OCI-LY3 (cell line): ENCODE measurements around the gene PLCB4.

Experiments
- EZH2phosphoT487 ChIP-seq: fragments of 200-600 bp; shearing (Covaris generic); IDR thresholded peaks from 2 replicates; pipeline ENCODE4 v1.6.1; 2018; ENCODE audit warnings: antibody characterized with exemption, mixed run types, low read depth
- TF ChIP-seq, protein P1 (sequence below): fragments of 200-600, 300-600 bp; sonication (generic); IDR thresholded peaks from 2 replicates; pipeline ENCODE4 v1.5.1; 2014; ENCODE audit warnings: antibody characterized with exemption, low read length, low read depth

DNA sequence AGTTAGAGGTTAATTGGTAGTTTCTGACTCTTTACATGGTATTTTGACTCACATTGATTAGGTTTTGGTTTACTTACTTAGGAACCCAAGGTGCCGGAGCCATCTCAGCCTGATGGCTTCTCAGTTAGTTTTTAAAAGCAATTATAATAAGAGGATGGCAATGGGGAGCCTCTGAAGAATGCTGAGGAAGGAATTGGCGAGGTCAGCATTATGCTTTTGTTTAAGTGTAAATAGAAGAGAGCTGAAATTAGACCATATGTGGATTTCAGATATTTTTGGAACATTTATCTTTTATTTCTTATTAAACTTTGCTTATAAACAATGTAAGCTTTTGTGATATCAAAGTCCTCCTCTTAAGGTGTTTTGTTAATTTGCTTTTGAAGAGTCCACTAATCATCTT is 77.8 kb downstream of the PLCB4 start:
- TF ChIP-seq, protein P1, sequence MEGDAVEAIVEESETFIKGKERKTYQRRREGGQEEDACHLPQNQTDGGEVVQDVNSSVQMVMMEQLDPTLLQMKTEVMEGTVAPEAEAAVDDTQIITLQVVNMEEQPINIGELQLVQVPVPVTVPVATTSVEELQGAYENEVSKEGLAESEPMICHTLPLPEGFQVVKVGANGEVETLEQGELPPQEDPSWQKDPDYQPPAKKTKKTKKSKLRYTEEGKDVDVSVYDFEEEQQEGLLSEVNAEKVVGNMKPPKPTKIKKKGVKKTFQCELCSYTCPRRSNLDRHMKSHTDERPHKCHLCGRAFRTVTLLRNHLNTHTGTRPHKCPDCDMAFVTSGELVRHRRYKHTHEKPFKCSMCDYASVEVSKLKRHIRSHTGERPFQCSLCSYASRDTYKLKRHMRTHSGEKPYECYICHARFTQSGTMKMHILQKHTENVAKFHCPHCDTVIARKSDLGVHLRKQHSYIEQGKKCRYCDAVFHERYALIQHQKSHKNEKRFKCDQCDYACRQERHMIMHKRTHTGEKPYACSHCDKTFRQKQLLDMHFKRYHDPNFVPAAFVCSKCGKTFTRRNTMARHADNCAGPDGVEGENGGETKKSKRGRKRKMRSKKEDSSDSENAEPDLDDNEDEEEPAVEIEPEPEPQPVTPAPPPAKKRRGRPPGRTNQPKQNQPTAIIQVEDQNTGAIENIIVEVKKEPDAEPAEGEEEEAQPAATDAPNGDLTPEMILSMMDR: no peak
- TF ChIP-seq EZH2phosphoT487: no peak
